NCI-H1048 (cell line): ENCODE measurements around the gene BATF.

Experiments used
- DNase-seq: peaks from one replicate; lab custom pipeline; 2025; lab: John Stamatoyannopoulos, UW

BATF gene

GRCh38 chr14:75562489-75562888 lies 40.2 kb downstream of the BATF start:
- DNase-seq, result no peak

- no peak for DNase-seq
These were observed 41.7 kb downstream of the BATF start for GRCh38 chr14:75563931-75564330.

- no peak for DNase-seq
These were observed 42.8 kb downstream of the BATF start for GRCh38 chr14:75565056-75565455.

- DNase-seq, result no peak
These were observed 44.1 kb downstream of the BATF start for GRCh38 chr14:75566321-75566720.

- no peak for DNase-seq
These were observed 44.5 kb downstream of the BATF start for GRCh38 chr14:75566752-75567151.

- no peak for DNase-seq
These were observed 45.9 kb downstream of the BATF start for GRCh38 chr14:75568140-75568539.

GRCh38 chr14:75568791-75569190 lies 46.5 kb downstream of the BATF start:
- no peak for DNase-seq

GRCh38 chr14:75570797-75571196 lies 48.5 kb downstream of the BATF start:
- no peak for DNase-seq

- no peak for DNase-seq
These were observed 49.8 kb downstream of the BATF start for GRCh38 chr14:75572104-75572503.

- DNase-seq, result no peak
These were observed 54.8 kb downstream of the BATF start for GRCh38 chr14:75577090-75577489.

GRCh38 chr14:75577729-75578101 lies 55.4 kb downstream of the BATF start:
- no peak for DNase-seq

GRCh38 chr14:75578102-75578785 lies 56.0 kb downstream of the BATF start, which contains the start of gene FLVCR2:
FLVCR2 (plus strand) TSS chr14:75578620; CDS start chr14:75578973, 353 bp downstream.
- DNase-seq, result no peak

- no peak for DNase-seq
These were observed 56.6 kb downstream of the BATF start for GRCh38 chr14:75578786-75579337.

GRCh38 chr14:75579338-75579864 lies 57.1 kb downstream of the BATF start:
- DNase-seq, result no peak

- no peak for DNase-seq
These were observed 57.6 kb downstream of the BATF start for GRCh38 chr14:75579882-75580281.

GRCh38 chr14:75587388-75587787 lies 65.1 kb downstream of the BATF start:
- no peak for DNase-seq

- no peak for DNase-seq
These were observed 67.7 kb downstream of the BATF start for GRCh38 chr14:75589931-75590330.

GRCh38 chr14:75591331-75591946 lies 69.2 kb downstream of the BATF start:
- DNase-seq, result no peak

- no peak for DNase-seq
These were observed 69.8 kb downstream of the BATF start for GRCh38 chr14:75591987-75592575.

GRCh38 chr14:75595226-75595625 lies 73.0 kb downstream of the BATF start:
- DNase-seq, result no peak
